Measurements from ENCODE around the gene DYDC1.

DNA sequence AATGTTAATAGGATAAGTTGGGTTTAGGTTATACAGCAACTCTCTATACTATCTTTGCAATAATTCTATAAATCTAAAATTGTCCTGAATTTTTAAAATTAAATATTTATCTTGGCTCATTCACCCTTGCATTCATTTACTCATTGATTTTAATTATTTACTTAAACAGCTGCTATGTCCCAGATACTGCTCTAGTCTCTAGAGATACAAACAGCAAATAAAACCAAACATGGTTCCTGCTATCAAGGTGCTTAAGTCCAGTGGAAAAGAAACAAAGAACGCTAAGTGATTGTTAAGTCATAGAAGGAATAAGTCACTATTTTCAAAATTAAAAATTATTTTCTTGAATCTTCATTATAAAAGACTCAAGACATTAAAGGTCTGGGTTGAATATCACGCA, 37.2 kb downstream of the DYDC1 start:
- TF ChIP-seq POLR2A (IDR thresholded peaks at IDR 0.05), result no peak
- TF ChIP-seq CTCF (IDR thresholded peaks at IDR 0.05), result no peak
